ENCODE results near the gene TPBGL. TPM values are rescaled to one million over a fixed set of nuclear protein-coding genes. Genes with fewer than 3 reads are reported as not detected.
"Not testable (repeated sequence)": the region's sequence is repeated elsewhere in the genome, so short reads cannot be mapped to it uniquely, and the experiment has no call there.

TPBGL gene
- total RNA-seq, 1 donor = 0.10 TPM

GRCh38 chr11:75270896-75271418 is 30.4 kb downstream of the TPBGL start:
- Histone ChIP-seq H3K9me3 (ENCODE audit: low read depth, low read length) (no peaks in the 10 kb centered on the region), H3K4me1 (ENCODE audit: insufficient read depth, low read length) (peaks cover 50% of the 10 kb centered on the region), H3K27me3 (ENCODE audit: insufficient read depth, low read length) (no peaks in the 10 kb centered on the region), H3K4me3 (ENCODE audit: low read length) (no peak overlapping the region)

GRCh38 chr11:75271730-75272129 is 31.2 kb downstream of the TPBGL start:
- no peaks in the 10 kb centered on the region for H3K9me3 ChIP-seq (ENCODE audit: low read depth, low read length)
- H3K4me3 ChIP-seq (ENCODE audit: low read length) = no peak overlapping the region
- no peaks in the 10 kb centered on the region for H3K27me3 ChIP-seq (ENCODE audit: insufficient read depth, low read length)
- H3K4me1 ChIP-seq (ENCODE audit: insufficient read depth, low read length) = peaks cover 50% of the 10 kb centered on the region

- Histone ChIP-seq H3K9me3 (ENCODE audit: low read depth, low read length) (no peaks in the 10 kb centered on the region), H3K4me3 (ENCODE audit: low read length) (no peak overlapping the region), H3K4me1 (ENCODE audit: insufficient read depth, low read length) (peaks cover 51% of the 10 kb centered on the region)
Measured at GRCh38 chr11:75272391-75272790, 31.8 kb downstream of the TPBGL start.

GRCh38 chr11:75272821-75273301 is 32.3 kb downstream of the TPBGL start:
- Histone ChIP-seq H3K4me3 (ENCODE audit: low read length) (no peak overlapping the region), H3K9me3 (ENCODE audit: low read depth, low read length) (no peaks in the 10 kb centered on the region), H3K4me1 (ENCODE audit: insufficient read depth, low read length) (peaks cover 53% of the 10 kb centered on the region), H3K27me3 (ENCODE audit: insufficient read depth, low read length) (no peaks in the 10 kb centered on the region)

More at GRCh38 chr11:75272391-75272790, 31.8 kb downstream of the TPBGL start:
- no peaks in the 10 kb centered on the region for H3K27me3 ChIP-seq (ENCODE audit: insufficient read depth, low read length)

GRCh38 chr11:75273411-75274391 is 33.1 kb downstream of the TPBGL start:
- no peaks in the 10 kb centered on the region for H3K9me3 ChIP-seq (ENCODE audit: low read depth, low read length)
- H3K27me3 ChIP-seq (ENCODE audit: insufficient read depth, low read length) = no peaks in the 10 kb centered on the region
- H3K4me3 ChIP-seq (ENCODE audit: low read length) = no peak overlapping the region
- H3K4me1 ChIP-seq (ENCODE audit: insufficient read depth, low read length) = peaks cover 56% of the 10 kb centered on the region

GRCh38 chr11:75274716-75275115 is 34.1 kb downstream of the TPBGL start:
- not testable (repeated sequence) for H3K9me3 ChIP-seq (ENCODE audit: low read depth, low read length); H3K27me3 ChIP-seq (ENCODE audit: insufficient read depth, low read length); H3K4me3 ChIP-seq (ENCODE audit: low read length)
- peaks cover 58% of the 10 kb centered on the region for H3K4me1 ChIP-seq (ENCODE audit: insufficient read depth, low read length)

GRCh38 chr11:75275581-75275980 is 35.0 kb downstream of the TPBGL start:
- peaks cover 66% of the 10 kb centered on the region for H3K4me1 ChIP-seq (ENCODE audit: insufficient read depth, low read length)

GRCh38 chr11:75276186-75276585 is 35.6 kb downstream of the TPBGL start:
- H3K4me1 ChIP-seq (ENCODE audit: insufficient read depth, low read length) = peaks cover 67% of the 10 kb centered on the region
- H3K4me3 ChIP-seq (ENCODE audit: low read length) = no peak overlapping the region
- H3K27me3 ChIP-seq (ENCODE audit: insufficient read depth, low read length) = no peaks in the 10 kb centered on the region
- no peaks in the 10 kb centered on the region for H3K9me3 ChIP-seq (ENCODE audit: low read depth, low read length)

More at GRCh38 chr11:75275581-75275980, 35.0 kb downstream of the TPBGL start:
- H3K27me3 ChIP-seq (ENCODE audit: insufficient read depth, low read length) = no peaks in the 10 kb centered on the region
- H3K9me3 ChIP-seq (ENCODE audit: low read depth, low read length) = no peaks in the 10 kb centered on the region
- no peak overlapping the region for H3K4me3 ChIP-seq (ENCODE audit: low read length)

- H3K4me3 ChIP-seq (ENCODE audit: low read length) = no peak overlapping the region
- peaks cover 67% of the 10 kb centered on the region for H3K4me1 ChIP-seq (ENCODE audit: insufficient read depth, low read length)
- H3K27me3 ChIP-seq (ENCODE audit: insufficient read depth, low read length) = no peaks in the 10 kb centered on the region
- no peaks in the 10 kb centered on the region for H3K9me3 ChIP-seq (ENCODE audit: low read depth, low read length)
Measured at GRCh38 chr11:75276686-75277085, 36.1 kb downstream of the TPBGL start.

GRCh38 chr11:75277211-75277805 is 36.7 kb downstream of the TPBGL start:
- H3K9me3 ChIP-seq (ENCODE audit: low read depth, low read length) = no peaks in the 10 kb centered on the region
- H3K4me3 ChIP-seq (ENCODE audit: low read length) = no peak overlapping the region
- no peaks in the 10 kb centered on the region for H3K27me3 ChIP-seq (ENCODE audit: insufficient read depth, low read length)
- peaks cover 66% of the 10 kb centered on the region for H3K4me1 ChIP-seq (ENCODE audit: insufficient read depth, low read length)

GRCh38 chr11:75277991-75278790 is 37.6 kb downstream of the TPBGL start:
- peaks cover 58% of the 10 kb centered on the region for H3K4me1 ChIP-seq (ENCODE audit: insufficient read depth, low read length)
- no peaks in the 10 kb centered on the region for H3K9me3 ChIP-seq (ENCODE audit: low read depth, low read length)
- H3K27me3 ChIP-seq (ENCODE audit: insufficient read depth, low read length) = no peaks in the 10 kb centered on the region
- H3K4me3 ChIP-seq (ENCODE audit: low read length) = no peak overlapping the region

GRCh38 chr11:75279273-75279672 is 38.7 kb downstream of the TPBGL start:
- no peak overlapping the region for H3K4me3 ChIP-seq (ENCODE audit: low read length)
- H3K4me1 ChIP-seq (ENCODE audit: insufficient read depth, low read length) = peaks cover 47% of the 10 kb centered on the region
- no peaks in the 10 kb centered on the region for H3K27me3 ChIP-seq (ENCODE audit: insufficient read depth, low read length)
- no peaks in the 10 kb centered on the region for H3K9me3 ChIP-seq (ENCODE audit: low read depth, low read length)

GRCh38 chr11:75280227-75280701 is 39.7 kb downstream of the TPBGL start:
- Histone ChIP-seq H3K4me3 (ENCODE audit: low read length) (no peak overlapping the region), H3K9me3 (ENCODE audit: low read depth, low read length) (no peaks in the 10 kb centered on the region), H3K4me1 (ENCODE audit: insufficient read depth, low read length) (peaks cover 37% of the 10 kb centered on the region), H3K27me3 (ENCODE audit: insufficient read depth, low read length) (no peaks in the 10 kb centered on the region)

GRCh38 chr11:75280770-75281468 is 40.3 kb downstream of the TPBGL start:
- Histone ChIP-seq H3K4me1 (ENCODE audit: insufficient read depth, low read length) (peaks cover 31% of the 10 kb centered on the region), H3K9me3 (ENCODE audit: low read depth, low read length) (no peaks in the 10 kb centered on the region), H3K27me3 (ENCODE audit: insufficient read depth, low read length) (no peaks in the 10 kb centered on the region), H3K4me3 (ENCODE audit: low read length) (no peak overlapping the region)

All from mononuclear cell (primary cell).